LNCAP (cell line): ENCODE measurements around the gene BTAF1.

Source experiments
- CTCF ChIP-seq: fragments of 450-650 bp; IDR thresholded peaks from 2 replicates; pipeline ENCODE4 v1.5.1; 2017; ENCODE audit warnings: mild to moderate bottlenecking

BTAF1 gene

GRCh38 chr10:91885362-91886079, 38.0 kb upstream of the BTAF1 start:
- no peak for TF ChIP-seq CTCF

- TF ChIP-seq CTCF: no peak
These were observed 36.7 kb upstream of the BTAF1 start for GRCh38 chr10:91886954-91887271.

GRCh38 chr10:91887272-91888076, 36.1 kb upstream of the BTAF1 start:
- TF ChIP-seq CTCF: no peak

GRCh38 chr10:91891125-91892001, 32.2 kb upstream of the BTAF1 start:
- no peak for TF ChIP-seq CTCF

DNA sequence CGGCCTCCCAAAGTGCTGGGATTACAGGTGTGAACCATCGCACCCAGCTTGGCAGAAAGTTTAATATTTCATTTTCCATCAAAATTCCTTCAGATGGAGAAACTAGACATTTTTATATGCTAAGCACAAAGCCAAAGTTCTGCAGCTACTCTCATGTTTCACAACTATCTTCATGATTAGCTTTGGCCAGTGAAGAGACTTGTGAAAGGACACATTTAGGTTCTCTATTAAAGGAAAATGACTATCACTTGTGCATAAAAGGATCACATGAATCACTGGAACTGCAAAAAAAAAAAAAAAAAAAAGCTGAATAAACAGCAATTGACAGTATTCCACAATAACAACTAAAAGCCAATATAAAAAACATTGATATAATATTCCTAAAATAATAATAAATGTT, 30.5 kb upstream of the BTAF1 start:
- no peak for TF ChIP-seq CTCF

DNA sequence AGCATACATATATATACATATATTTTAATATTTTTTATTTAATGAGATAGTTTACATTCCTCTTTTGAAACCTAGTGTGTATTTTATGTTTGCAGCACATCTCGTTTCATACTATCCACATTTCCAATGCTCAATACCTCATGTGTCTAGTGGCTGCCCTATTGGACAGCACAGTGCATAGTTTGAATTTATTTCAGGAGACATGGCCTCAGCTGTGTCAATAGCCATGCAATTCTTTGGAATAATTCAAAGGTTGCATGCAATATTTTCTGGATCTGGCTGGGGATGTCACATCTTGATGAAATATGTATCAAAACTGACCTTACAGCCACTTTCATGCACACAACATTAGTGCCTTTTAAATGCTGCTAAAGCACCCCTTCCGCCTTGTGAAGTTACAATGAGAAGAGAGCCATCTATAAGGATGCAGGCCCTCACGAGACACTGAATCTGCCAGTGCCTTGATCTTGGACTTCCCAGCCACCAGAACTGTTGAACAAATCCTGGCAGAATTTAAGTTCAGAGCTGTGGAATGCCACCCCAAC, 27.3 kb upstream of the BTAF1 start:
- TF ChIP-seq CTCF: no peak

DNA sequence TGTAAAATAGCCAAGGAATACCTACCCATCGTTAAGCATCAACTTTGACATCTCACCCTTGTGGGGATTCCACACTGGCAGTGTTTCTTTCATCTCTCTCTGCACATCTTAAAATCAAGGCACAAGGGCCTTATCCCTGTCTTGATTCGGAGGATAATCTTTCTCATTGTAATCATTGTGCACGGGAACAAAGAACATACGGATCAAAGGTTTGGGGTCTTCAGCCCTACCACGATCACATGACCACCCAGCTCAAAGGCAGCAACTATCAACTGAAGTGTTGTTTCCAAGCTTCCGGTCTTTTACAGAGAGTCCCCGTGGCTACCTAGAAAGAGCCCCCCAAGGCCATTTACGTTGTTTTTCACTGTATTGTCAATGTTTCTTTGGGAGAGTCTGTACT, 26.1 kb upstream of the BTAF1 start:
- no peak for TF ChIP-seq CTCF
